ENCODE measurements around the gene WNT9A.

DNA sequence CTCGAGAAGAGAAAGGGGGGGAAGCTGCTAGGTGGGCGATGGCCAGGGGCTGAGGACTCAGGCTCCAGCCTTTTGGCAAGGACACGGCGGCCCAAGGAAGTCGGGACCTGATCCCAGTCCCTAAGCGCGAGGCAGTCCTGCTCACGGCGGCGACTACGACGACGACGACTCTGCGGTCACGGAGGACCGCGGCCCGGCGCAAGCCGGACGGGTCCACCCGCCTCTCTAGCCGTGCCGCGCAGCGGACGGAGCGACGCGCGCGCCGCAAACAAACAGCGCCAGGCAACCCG lies 401 bp downstream of the WNT9A start:
- TF ChIP-seq RORB (CRISPR knock-in tag; IDR thresholded peaks at IDR 0.05) = no peak
- no peak for TF ChIP-seq TCF7 (CRISPR knock-in tag; IDR thresholded peaks at IDR 0.05; ENCODE audit: low read depth)
- TF ChIP-seq, protein P1, sequence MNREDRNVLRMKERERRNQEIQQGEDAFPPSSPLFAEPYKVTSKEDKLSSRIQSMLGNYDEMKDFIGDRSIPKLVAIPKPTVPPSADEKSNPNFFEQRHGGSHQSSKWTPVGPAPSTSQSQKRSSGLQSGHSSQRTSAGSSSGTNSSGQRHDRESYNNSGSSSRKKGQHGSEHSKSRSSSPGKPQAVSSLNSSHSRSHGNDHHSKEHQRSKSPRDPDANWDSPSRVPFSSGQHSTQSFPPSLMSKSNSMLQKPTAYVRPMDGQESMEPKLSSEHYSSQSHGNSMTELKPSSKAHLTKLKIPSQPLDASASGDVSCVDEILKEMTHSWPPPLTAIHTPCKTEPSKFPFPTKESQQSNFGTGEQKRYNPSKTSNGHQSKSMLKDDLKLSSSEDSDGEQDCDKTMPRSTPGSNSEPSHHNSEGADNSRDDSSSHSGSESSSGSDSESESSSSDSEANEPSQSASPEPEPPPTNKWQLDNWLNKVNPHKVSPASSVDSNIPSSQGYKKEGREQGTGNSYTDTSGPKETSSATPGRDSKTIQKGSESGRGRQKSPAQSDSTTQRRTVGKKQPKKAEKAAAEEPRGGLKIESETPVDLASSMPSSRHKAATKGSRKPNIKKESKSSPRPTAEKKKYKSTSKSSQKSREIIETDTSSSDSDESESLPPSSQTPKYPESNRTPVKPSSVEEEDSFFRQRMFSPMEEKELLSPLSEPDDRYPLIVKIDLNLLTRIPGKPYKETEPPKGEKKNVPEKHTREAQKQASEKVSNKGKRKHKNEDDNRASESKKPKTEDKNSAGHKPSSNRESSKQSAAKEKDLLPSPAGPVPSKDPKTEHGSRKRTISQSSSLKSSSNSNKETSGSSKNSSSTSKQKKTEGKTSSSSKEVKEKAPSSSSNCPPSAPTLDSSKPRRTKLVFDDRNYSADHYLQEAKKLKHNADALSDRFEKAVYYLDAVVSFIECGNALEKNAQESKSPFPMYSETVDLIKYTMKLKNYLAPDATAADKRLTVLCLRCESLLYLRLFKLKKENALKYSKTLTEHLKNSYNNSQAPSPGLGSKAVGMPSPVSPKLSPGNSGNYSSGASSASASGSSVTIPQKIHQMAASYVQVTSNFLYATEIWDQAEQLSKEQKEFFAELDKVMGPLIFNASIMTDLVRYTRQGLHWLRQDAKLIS (CRISPR knock-in tag; IDR thresholded peaks at IDR 0.05; ENCODE audit: borderline replicate concordance) = no peak
- no peak; the same call in 1 of the 2 replicates for TF ChIP-seq FOXK1 (CRISPR knock-in tag; IDR thresholded peaks at IDR 0.05)
